HepG2 (cell line): ENCODE data around the gene CHL1. TPM values are rescaled to one million over a fixed set of nuclear protein-coding genes. Genes with fewer than 3 reads are reported as not detected.

Source experiments
- ATAC-seq: fragments of 200-7000 bp; cut with Tn5 transposase; 3 replicates; pipeline ENCODE4 v1.9.1; 2020; ENCODE audit warnings: mild to moderate bottlenecking, moderate library complexity
- BruUV-seq: library from RNA; stranded (reverse); fragments of 400-500 nt; replicated peaks from 2 replicates; lab custom pipeline; 2021; lab: Mats Ljungman, UMichigan
- CTCF ChIA-PET: fragments of 300-600 bp; formaldehyde crosslinking; extraction: SDS; loops from one replicate; lab custom pipeline; 2021; ENCODE audit warnings: low total read pairs, inconsistent platforms, low intra/inter-chr PET ratio; lab: Yijun Ruan, JAX
- POLR2A ChIA-PET: fragments of 350-600 bp; sonication (Branson Sonifier 250); formaldehyde crosslinking; loops from one replicate; lab custom pipeline; 2020; ENCODE audit warnings: antibody characterized with exemption, inconsistent platforms; lab: Yijun Ruan, JAX
- DNase-seq: peaks from one replicate; pipeline ENCODE4 v3.0.0-alpha.2; 2015; ENCODE audit warnings: low spot score
- FAIRE-seq: peaks from 3 replicates; lab custom pipeline; 2011; peaks lifted over from hg19 to GRCh38; lab: Jason Lieb, UNC
- H2AFZ ChIP-seq: one replicate; pipeline ENCODE4 v1.6.1; 2011; ENCODE audit warnings: low read length, inconsistent platforms
- H3K27ac ChIP-seq: fragments of 300-600 bp; 3 replicates; pipeline ENCODE4 v1.8.0; 2011; ENCODE audit warnings: mixed run types, mild to moderate bottlenecking, mixed read lengths, low read length, inconsistent platforms; ENCODE audit not compliant: insufficient read depth; ENCODE audit errors: extremely low read length
- H3K27me3 ChIP-seq, 2 experiments: fragments of 200-600 bp in 1 of 2; 2 replicates in 1 of 2; 3 replicates in 1 of 2; pipeline versions ENCODE4 v1.6.0 to v1.8.0; 2011; ENCODE audit warnings: low read length in 2 of 2, mild to moderate bottlenecking in 2 of 2, moderate library complexity in 2 of 2, inconsistent platforms in 1 of 2; ENCODE audit not compliant: insufficient read depth in 2 of 2, control insufficient read depth in 1 of 2
- H3K36me3 ChIP-seq, 2 experiments: fragments of 200-600 bp in 1 of 2; replicated peaks in 1 of 2; 2 replicates in 1 of 2; 3 replicates in 1 of 2; pipeline versions ENCODE4 v1.5.1 to v1.8.0; 2011; ENCODE audit warnings: low read length in 2 of 2, inconsistent platforms in 1 of 2; ENCODE audit not compliant: insufficient read depth in 2 of 2, control insufficient read depth in 1 of 2
- H3K4me1 ChIP-seq: 2 replicates; pipeline ENCODE4 v1.5.1; 2012; ENCODE audit warnings: low read length, inconsistent platforms; ENCODE audit not compliant: insufficient read depth
- H3K4me2 ChIP-seq: 2 replicates; pipeline ENCODE4 v1.6.0; 2011; ENCODE audit warnings: low read depth, low read length, inconsistent platforms
- H3K4me3 ChIP-seq, 3 experiments: fragments of 200-600 bp in 1 of 3; sonication (generic), shearing (Covaris generic) in 1 of 3; replicated peaks in 1 of 3; 2 replicates each; pipeline ENCODE4 v1.5.1; 2011 to 2016; ENCODE audit warnings: low read length in 3 of 3, inconsistent platforms in 2 of 3, low read depth in 2 of 3, mild to moderate bottlenecking in 2 of 3, control low read depth in 1 of 3, mixed read lengths in 1 of 3; ENCODE audit not compliant: insufficient read depth in 1 of 3
- H3K79me2 ChIP-seq: one replicate; pipeline ENCODE4 v1.6.1; 2011; ENCODE audit warnings: low read length, inconsistent platforms; ENCODE audit not compliant: insufficient read depth
- H3K9ac ChIP-seq: 2 replicates; pipeline ENCODE4 v1.6.0; 2011; ENCODE audit warnings: mild to moderate bottlenecking, low read depth, low read length, inconsistent platforms; ENCODE audit not compliant: insufficient read depth
- H3K9me3 ChIP-seq: 2 replicates; pipeline ENCODE4 v1.5.1; 2012; ENCODE audit warnings: mild to moderate bottlenecking, low read length
- H4K20me1 ChIP-seq: 2 replicates; pipeline ENCODE4 v1.6.0; 2011; ENCODE audit warnings: inconsistent platforms, mild to moderate bottlenecking, low read length, moderate library complexity; ENCODE audit not compliant: insufficient read depth
- DNMT1 ChIP-seq: sonication (generic); formaldehyde crosslinking; IDR thresholded peaks from 2 replicates; pipeline ENCODE4 v1.5.1; 2020; ENCODE audit warnings: mild to moderate bottlenecking, missing genetic modification reagents
- MAFF ChIP-seq: IDR thresholded peaks from 2 replicates; pipeline ENCODE4 v1.6.1; 2011; ENCODE audit warnings: low read depth, low read length, improper control_type of control experiment
- MAFK ChIP-seq, 2 experiments: IDR thresholded peaks in 1 of 2; conservative IDR thresholded peaks in 1 of 2; 2 replicates each; pipeline ENCODE4 v1.6.1; 2011; ENCODE audit warnings: improper control_type of control experiment in 2 of 2, low read length in 2 of 2
- ONECUT2 ChIP-seq: sonication (generic); formaldehyde crosslinking; IDR thresholded peaks from 2 replicates; pipeline ENCODE4 v1.4.0; 2020; ENCODE audit warnings: missing genetic modification reagents
- SRF ChIP-seq: IDR thresholded peaks from 2 replicates; pipeline ENCODE4 v1.6.1; 2011; ENCODE audit warnings: mild to moderate bottlenecking, low read depth, low read length, moderate library complexity
- THRA ChIP-seq: sonication (generic); formaldehyde crosslinking; IDR thresholded peaks from 2 replicates; pipeline ENCODE4 v1.4.0; 2020; ENCODE audit warnings: missing genetic modification reagents, borderline replicate concordance
- ZNF816 ChIP-seq: sonication (generic); formaldehyde crosslinking; IDR thresholded peaks from 2 replicates; pipeline ENCODE4 v1.8.0; 2022; ENCODE audit warnings: missing genetic modification reagents, mild to moderate bottlenecking, borderline replicate concordance
- WGBS: methylation state at CpG from one replicate; pipeline ENCODE4 v1.1.6; 2017; ENCODE audit warnings: low lambda C conversion rate; 5-methylcytosine and 5-hydroxymethylcytosine counted together
- in situ Hi-C: cut with HindIII; loops from 2 replicates; pipeline ENCODE4 v1.10.0; 2017; ENCODE audit warnings: low pct_unique_long_range_greater_than_20kb; ENCODE audit not compliant: extremely low pct_ligation_motif_present
- intact Hi-C: fragments of 100-400 bp; cut with micrococcal nuclease; formaldehyde crosslinking; loops from one replicate; pipeline ENCODE4 v1.10.0; 2022; ENCODE audit not compliant: unreplicated experiment
- polyA plus RNA-seq, 8 experiments: library from polyadenylated mRNA; depleted of rRNA in 3 of 8; stranded (reverse) in 7 of 8; unstranded in 1 of 8; fragments of >200 nt; fragmentation: Illumina TruSeq in 4 of 8; extraction: Trizol in 4 of 8; gene quantifications; 2 replicates each; pipeline versions ENCODE4 v1.2.1 to v1.2.3, GENCODE V29; 2011 to 2016; ENCODE audit warnings: low read depth in 4 of 8, missing spikeins in 1 of 8, mixed read lengths in 1 of 8; ENCODE audit not compliant: insufficient read depth in 1 of 8
- total RNA-seq, 5 experiments: library from RNA; depleted of rRNA; stranded (reverse); fragments of >200 nt; fragmentation: Illumina TruSeq; extraction: Trizol; gene quantifications; 2 replicates each; pipeline ENCODE4 v1.2.3, GENCODE V29; 2016; ENCODE audit warnings: low read depth in 1 of 5
- TF ChIP-seq, protein P1 (sequence below): IDR thresholded peaks from 2 replicates; pipeline ENCODE4 v1.6.1; 2016; ENCODE audit warnings: missing compliant biosample characterization, missing genetic modification reagents, borderline replicate concordance

The CHL1 gene
- total and polyA plus RNA-seq, 2 of the 13 experiments (the other 11 are each of a cell fraction or from before 2014, with no cell fraction given), result not detected

DNA sequence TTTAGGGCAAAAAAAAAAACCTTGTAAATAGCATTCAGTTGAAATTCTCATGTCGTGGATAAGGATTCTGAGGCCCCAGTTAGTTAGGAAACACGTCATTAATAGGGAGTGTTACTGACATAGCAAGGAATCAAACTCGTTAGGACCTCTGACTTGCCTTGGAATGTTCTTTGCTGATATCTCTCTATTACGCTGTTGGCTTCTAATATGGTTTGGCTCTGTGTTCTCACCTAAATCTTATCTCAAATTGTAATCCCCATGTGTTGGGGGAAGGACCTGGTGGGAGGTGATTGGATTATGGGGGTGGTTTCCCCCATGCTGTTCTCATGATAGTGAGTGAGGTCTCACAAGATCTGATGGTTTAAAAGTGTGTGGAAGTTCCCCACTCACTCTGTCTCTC lies 40.3 kb downstream of the CHL1 start (continued):
- TF ChIP-seq DNMT1 (CRISPR knock-in tag) (no peak), THRA (CRISPR knock-in tag) (no peak), ONECUT2 (CRISPR knock-in tag) (no peak), ZNF816 (no peak)
- TF ChIP-seq, all 625 proteins: peak for 0

DNA sequence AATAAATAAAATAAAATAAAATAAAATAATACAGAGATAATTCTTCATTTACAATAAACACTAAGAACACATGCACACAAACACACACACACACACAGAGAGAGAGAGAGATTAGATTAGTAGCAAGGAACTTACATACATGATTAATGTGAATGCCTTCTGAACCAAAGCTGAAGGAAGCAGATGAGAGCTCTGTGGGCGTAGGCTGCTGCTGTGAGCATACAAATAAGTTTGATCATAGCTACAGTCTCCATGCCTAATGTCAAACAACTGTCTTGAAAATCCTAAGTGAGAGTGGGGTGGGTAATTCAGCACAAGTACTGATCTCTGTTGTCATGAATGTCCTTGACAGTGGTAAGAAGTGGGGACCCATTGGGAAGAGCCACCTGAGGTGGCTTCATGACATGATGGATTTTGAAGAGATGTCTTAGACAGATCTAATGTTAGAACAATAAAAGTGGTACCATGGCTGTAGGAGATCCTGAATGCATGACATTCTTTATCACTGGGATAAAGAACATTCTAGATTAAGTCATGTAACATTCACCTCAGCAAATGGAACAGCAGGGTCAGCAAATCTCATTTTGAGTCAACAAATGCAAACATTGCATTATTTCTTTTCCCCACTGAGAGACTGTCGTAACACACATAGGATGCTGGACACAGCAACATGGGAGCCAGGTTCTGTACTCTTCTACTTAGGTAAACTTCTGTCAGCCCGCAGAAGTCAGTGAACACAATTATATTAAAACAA lies 46.2 kb downstream of the CHL1 start:
- BruUV-seq, result no TSS peak
- Histone ChIP-seq H3K4me3 (no peak overlapping the region), H3K79me2 (no peaks in the 10 kb centered on the region), H3K27ac (no peak overlapping the region), H4K20me1 (no peaks in the 10 kb centered on the region), H3K4me2 (no peak overlapping the region), H3K27me3 (no peaks in the 10 kb centered on the region; a peak in 1 of 5 replicates), H3K4me1 (no peaks in the 10 kb centered on the region), H3K9me3 (no peaks in the 10 kb centered on the region), H3K36me3 (no peaks in the 10 kb centered on the region), H2AFZ (no peak overlapping the region), H3K9ac (no peak overlapping the region)
- FAIRE-seq, result no peak
- peak; percentile 79 to 81 for TF ChIP-seq MAFK (conservative IDR thresholded peaks at IDR 0.05 in 1 of 2, IDR thresholded peaks at IDR 0.05 in 1 of 2; ENCODE audit: low read length in 2 of 2)
- TF ChIP-seq MAFF, result peak; percentile 85
- TF ChIP-seq SRF, result no peak
- TF ChIP-seq, protein P1, sequence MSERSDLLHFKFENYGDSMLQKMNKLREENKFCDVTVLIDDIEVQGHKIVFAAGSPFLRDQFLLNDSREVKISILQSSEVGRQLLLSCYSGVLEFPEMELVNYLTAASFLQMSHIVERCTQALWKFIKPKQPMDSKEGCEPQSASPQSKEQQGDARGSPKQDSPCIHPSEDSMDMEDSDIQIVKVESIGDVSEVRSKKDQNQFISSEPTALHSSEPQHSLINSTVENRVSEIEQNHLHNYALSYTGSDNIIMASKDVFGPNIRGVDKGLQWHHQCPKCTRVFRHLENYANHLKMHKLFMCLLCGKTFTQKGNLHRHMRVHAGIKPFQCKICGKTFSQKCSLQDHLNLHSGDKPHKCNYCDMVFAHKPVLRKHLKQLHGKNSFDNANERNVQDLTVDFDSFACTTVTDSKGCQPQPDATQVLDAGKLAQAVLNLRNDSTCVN (CRISPR knock-in tag), result no peak
- intact Hi-C loops, result no loop called here
- POLR2A ChIA-PET, result no interaction called here
- ATAC-seq, result no peak
- WGBS, result 20% methylated on average over 3 of the region's 3 CpGs
- in situ Hi-C loops, result no loop called here
- DNase-seq, result no peak
- CTCF ChIA-PET, result no interaction called here
